OCI-LY3 (cell line): ENCODE measurements around the gene MAD1L1.

Experiments used
- CTCF ChIP-seq: fragments of 200-600, 300-600 bp; sonication (generic); IDR thresholded peaks from 2 replicates; pipeline ENCODE4 v1.5.1; 2014; ENCODE audit warnings: antibody characterized with exemption, low read length, low read depth
- EZH2phosphoT487 ChIP-seq: fragments of 200-600 bp; shearing (Covaris generic); IDR thresholded peaks from 2 replicates; pipeline ENCODE4 v1.6.1; 2018; ENCODE audit warnings: antibody characterized with exemption, mixed run types, low read depth

- TF ChIP-seq CTCF (no peak), EZH2phosphoT487 (no peak)
Observed at GRCh38 chr7:1951600-1951999, 281.1 kb downstream of the MAD1L1 start.
